ENCODE measurements around the gene ZBTB17.

The ZBTB17 gene

GRCh38 chr1:15918962-15919715 is 56.8 kb downstream of the ZBTB17 start:
- TF ChIP-seq CTCF (IDR thresholded peaks at IDR 0.05) = no peak

GRCh38 chr1:15916916-15917315 is 59.0 kb downstream of the ZBTB17 start:
- no peak for TF ChIP-seq CTCF (IDR thresholded peaks at IDR 0.05)

DNA sequence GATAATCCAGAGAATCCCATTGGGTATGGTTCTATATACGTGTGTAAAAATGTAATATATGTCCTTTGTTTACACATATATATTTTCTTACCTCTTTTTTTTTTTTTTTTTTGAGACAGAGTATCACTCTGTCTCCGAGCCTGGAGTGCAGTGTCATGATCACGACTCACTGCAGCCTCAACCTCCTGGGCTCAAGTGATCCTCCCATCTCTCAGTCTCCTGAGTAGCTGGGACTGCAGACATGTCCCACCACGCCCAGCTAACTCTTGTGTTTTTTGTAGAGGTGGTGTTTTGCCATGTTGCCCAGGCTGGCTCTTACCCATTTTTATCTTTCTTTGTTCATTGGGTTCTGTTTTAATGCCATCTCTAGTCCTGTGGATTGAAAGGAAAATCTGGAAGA is 59.5 kb downstream of the ZBTB17 start:
- no peak for TF ChIP-seq CTCF (IDR thresholded peaks at IDR 0.05)

DNA sequence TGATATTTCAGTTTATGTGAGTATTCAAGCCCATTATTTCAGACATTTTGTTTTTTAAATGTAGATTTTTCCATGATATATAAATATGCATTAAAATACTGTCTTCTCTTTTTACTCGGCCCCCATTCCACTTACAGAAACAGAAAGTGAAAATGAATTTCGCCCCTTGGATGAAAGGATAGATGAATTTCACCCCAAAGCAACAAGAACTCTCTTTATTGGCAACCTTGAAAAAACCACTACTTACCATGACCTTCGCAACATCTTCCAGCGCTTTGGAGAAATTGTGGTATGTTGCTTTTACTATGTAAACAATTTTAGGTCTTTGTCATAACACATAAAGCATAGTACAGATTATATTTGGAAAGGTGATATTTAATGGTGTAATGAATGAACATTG is 59.9 kb downstream of the ZBTB17 start:
- no peak for TF ChIP-seq CTCF (IDR thresholded peaks at IDR 0.05)

DNA sequence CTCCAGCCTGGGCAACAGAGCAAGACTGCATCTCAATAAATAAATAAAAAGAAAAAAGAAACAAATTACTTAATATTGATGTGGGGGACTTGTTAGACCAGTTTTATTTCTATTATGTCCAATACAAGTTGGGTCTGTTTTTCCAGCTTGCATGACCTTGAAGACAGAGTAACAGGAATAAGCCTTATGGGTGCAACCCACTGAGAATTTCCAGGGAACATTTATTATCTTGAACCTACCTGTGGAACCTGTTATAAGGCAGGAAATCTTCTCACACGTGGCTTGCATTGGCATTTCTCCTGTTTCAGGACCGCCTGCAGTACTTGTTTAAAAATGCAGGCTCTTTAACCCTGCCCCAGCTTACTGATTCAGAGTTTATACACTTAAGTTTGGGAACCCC is 64.0 kb downstream of the ZBTB17 start:
- no peak for TF ChIP-seq CTCF (IDR thresholded peaks at IDR 0.05)

DNA sequence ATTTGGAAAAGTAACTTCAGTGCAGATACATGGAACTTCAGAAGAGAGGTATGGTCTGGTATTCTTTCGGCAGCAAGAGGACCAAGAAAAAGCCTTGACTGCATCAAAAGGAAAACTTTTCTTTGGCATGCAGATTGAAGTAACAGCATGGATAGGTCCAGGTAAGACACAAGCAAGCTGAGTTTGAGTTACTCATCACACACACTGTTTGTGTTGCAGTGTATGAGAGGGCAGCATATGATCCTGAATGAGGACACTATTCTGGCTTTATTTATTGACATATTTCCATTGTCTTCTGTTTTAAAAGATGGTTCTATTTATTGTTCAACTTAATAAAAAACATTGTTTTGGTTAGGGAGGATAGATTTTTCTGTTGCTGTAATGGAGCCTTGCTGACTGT is 64.8 kb downstream of the ZBTB17 start:
- no peak for TF ChIP-seq CTCF (IDR thresholded peaks at IDR 0.05)

- no peak for TF ChIP-seq CTCF (IDR thresholded peaks at IDR 0.05)
Observed at GRCh38 chr1:15908597-15908996, 67.3 kb downstream of the ZBTB17 start.

DNA sequence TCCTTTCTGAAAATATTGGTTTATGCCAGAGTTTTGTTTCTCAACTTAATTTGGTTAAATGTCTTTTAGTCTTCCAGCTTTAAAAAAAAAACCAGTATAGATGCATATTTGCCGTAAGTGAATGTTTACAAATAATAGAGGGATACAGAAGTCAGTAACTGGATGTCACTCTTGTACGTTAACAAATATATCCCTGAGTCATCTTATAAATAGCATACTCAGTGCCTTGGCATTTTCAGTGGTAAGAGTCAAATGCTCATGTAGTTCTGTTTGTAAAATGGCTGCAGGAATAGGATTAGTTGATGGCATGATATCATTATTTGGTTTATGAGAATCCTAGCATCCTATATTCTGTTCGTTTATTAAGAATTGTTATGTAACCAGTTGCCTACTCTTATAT is 73.0 kb downstream of the ZBTB17 start:
- no peak for TF ChIP-seq CTCF (IDR thresholded peaks at IDR 0.05)

All from LNCAP (cell line).